HG03159 (cell line): ENCODE data around the gene ENTR1.

Experiments used
- ATAC-seq: cut with Tn5 transposase; IDR thresholded peaks from one replicate; pipeline ENCODE4 v1.9.1; 2021; ENCODE audit warnings: mild to moderate bottlenecking, moderate library complexity; ENCODE audit not compliant: unreplicated experiment

The ENTR1 gene

GRCh38 chr9:136363106-136363948, 47.1 kb downstream of the ENTR1 start, which contains the start of gene DNLZ:
Gene DNLZ, minus strand, starts transcription at chr9:136363744. Its CDS starts 30 bp downstream, at chr9:136363714.
- ATAC-seq = peak; percentile 77

GRCh38 chr9:136362450-136362784, 48.0 kb downstream of the ENTR1 start:
- ATAC-seq = no peak

- ATAC-seq = no peak
Measured at GRCh38 chr9:136361754-136362449, 48.5 kb downstream of the ENTR1 start.

- no peak for ATAC-seq
Measured at GRCh38 chr9:136361047-136361753, 49.2 kb downstream of the ENTR1 start.

- ATAC-seq = no peak
Measured at GRCh38 chr9:136359774-136360718, 50.4 kb downstream of the ENTR1 start.

GRCh38 chr9:136358888-136359287, 51.5 kb downstream of the ENTR1 start:
- no peak for ATAC-seq

- ATAC-seq = no peak
Measured at GRCh38 chr9:136358016-136358415, 52.4 kb downstream of the ENTR1 start.

GRCh38 chr9:136357202-136357725, 53.1 kb downstream of the ENTR1 start:
- no peak for ATAC-seq

GRCh38 chr9:136355616-136356557, 54.5 kb downstream of the ENTR1 start:
- no peak for ATAC-seq

- no peak for ATAC-seq
Measured at GRCh38 chr9:136354592-136355085, 55.8 kb downstream of the ENTR1 start.

GRCh38 chr9:136353757-136354488, 56.5 kb downstream of the ENTR1 start:
- no peak for ATAC-seq

- ATAC-seq = no peak
Measured at GRCh38 chr9:136353088-136353487, 57.3 kb downstream of the ENTR1 start.

GRCh38 chr9:136352682-136353081, 57.7 kb downstream of the ENTR1 start:
- ATAC-seq = no peak
